Measurements from ENCODE around the gene RDM1.

RDM1 gene

DNA sequence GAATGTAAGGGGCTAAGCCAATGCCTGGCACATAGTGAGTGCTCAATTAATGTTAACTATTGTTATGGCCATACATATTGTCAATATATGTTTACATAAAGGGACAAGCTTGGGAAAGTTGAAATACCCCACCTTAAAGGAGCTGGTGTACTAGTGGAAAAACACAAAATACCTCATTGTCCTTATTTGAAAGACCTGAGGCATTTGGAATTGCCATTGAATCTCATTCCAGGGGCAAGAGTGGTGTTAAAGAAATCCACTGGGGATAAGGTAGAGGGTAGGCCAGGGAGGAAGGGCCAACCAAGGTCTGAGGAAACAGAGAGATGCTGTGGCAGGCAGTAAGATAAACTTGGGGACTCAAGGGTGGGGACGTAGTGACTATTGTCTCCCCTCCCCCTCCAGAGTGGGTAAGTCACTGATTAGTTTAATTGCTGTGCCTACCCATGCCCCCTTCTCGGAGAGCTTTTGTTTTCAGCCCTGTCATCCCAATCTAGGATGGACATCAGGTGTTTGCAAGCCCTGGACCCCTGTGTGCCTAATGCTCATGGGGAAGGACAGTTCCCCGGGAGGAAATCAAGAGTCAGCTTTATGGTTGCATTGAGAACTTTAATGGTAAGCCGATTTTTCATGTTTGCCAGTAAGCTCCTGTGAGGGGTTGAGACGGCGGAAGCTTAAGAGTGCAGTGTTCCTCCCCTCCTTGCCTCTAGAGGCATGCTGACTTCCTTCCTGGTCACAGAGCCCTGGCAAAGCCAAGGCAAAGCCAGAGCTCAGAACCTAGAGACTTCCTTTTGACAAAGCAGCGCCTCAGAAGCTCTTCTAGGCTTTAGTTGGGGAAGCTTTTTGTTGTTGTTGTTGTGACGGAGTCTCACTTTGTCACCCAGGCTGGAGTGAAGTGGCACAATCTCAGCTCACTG lies 59.4 kb downstream of the RDM1 start:
- TF ChIP-seq, protein P1, sequence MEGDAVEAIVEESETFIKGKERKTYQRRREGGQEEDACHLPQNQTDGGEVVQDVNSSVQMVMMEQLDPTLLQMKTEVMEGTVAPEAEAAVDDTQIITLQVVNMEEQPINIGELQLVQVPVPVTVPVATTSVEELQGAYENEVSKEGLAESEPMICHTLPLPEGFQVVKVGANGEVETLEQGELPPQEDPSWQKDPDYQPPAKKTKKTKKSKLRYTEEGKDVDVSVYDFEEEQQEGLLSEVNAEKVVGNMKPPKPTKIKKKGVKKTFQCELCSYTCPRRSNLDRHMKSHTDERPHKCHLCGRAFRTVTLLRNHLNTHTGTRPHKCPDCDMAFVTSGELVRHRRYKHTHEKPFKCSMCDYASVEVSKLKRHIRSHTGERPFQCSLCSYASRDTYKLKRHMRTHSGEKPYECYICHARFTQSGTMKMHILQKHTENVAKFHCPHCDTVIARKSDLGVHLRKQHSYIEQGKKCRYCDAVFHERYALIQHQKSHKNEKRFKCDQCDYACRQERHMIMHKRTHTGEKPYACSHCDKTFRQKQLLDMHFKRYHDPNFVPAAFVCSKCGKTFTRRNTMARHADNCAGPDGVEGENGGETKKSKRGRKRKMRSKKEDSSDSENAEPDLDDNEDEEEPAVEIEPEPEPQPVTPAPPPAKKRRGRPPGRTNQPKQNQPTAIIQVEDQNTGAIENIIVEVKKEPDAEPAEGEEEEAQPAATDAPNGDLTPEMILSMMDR (conservative IDR thresholded peaks at IDR 0.05; ENCODE audit: low read depth, low read length): no peak
- DNase-seq (ENCODE audit: low read depth): no peak
- H3K4me3 ChIP-seq (ENCODE audit: low read depth, low read length): no peak overlapping the region

DNA sequence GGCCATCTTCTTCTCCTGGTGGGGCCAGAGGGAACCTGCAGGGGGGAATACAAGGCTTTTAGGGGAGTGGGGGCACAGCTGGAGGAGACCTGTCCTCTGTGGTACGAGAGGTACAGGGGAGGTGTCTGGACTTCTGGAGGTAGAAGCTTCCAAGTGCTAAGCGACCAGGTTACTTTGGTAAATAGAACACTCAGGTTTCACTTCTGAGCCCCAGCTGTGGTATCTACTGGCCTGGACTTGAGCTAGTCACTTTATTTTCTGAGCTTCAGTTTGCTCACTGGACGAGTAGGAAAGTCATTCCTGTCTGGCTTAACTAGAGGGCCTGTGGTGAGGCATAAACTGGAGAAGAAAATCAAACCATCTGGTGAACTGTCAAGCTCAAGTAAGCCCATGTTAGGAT lies 61.8 kb downstream of the RDM1 start, which contains the start of gene HEATR9:
Gene HEATR9 (minus strand): TSS at position 155 of the 400 bp plus-strand sequence. CDS start 149 bp downstream, at position 6.
- H3K4me3 ChIP-seq (ENCODE audit: low read depth, low read length): no peak within 1 kb of the TSS
- TF ChIP-seq, protein P1 (conservative IDR thresholded peaks at IDR 0.05; ENCODE audit: low read depth, low read length): no peak
- DNase-seq (ENCODE audit: low read depth): no peak
